Activated B cell treated with CpG ODN at 0.5 μM for 24 hours (primary cell): ENCODE data around the gene ACTRT2. TPM values are rescaled to one million over a fixed set of nuclear protein-coding genes. Genes with fewer than 3 reads are reported as not detected.

Experiments used
- ATAC-seq: fragments of 200-7000 bp; cut with Tn5 transposase; one replicate; pipeline ENCODE4 v1.10.0; 2021; ENCODE audit warnings: low read depth, mild to moderate bottlenecking, moderate library complexity
- CTCF ChIA-PET: fragments of 350-600 bp; sonication (Branson Sonifier 250); formaldehyde crosslinking; loops from one replicate; lab custom pipeline; 2021; ENCODE audit warnings: antibody characterized with exemption; lab: Charles Lee
- POLR2A ChIA-PET: fragments of 350-600 bp; sonication (Branson Sonifier 250); formaldehyde crosslinking; loops from one replicate; lab custom pipeline; 2021; ENCODE audit warnings: antibody characterized with exemption; lab: Charles Lee
- DNase-seq: peaks from one replicate; pipeline ENCODE4 v3.0.0; 2022
- H3K27ac Mint-ChIP-seq: one replicate; pipeline ENCODE4 v1.8.0; 2020; ENCODE audit warnings: mixed read lengths
- H3K27me3 Mint-ChIP-seq: one replicate; pipeline ENCODE4 v1.8.0; 2021; ENCODE audit warnings: mixed read lengths
- H3K36me3 Mint-ChIP-seq: one replicate; pipeline ENCODE4 v1.8.0; 2021; ENCODE audit warnings: low read depth, mixed read lengths
- H3K4me1 Mint-ChIP-seq: one replicate; pipeline ENCODE4 v1.8.0; 2021; ENCODE audit warnings: mixed read lengths
- H3K4me3 Mint-ChIP-seq: one replicate; pipeline ENCODE4 v1.8.0; 2020; ENCODE audit warnings: mild to moderate bottlenecking, mixed read lengths
- H3K9me3 Mint-ChIP-seq: one replicate; pipeline ENCODE4 v1.8.0; 2020; ENCODE audit warnings: mixed read lengths
- intact Hi-C: fragments of 100-400 bp; cut with micrococcal nuclease; formaldehyde crosslinking; loops from one replicate; pipeline ENCODE4 v1.15.1; 2024
- total RNA-seq: library from RNA; stranded (reverse); gene quantifications from 2 replicates; pipeline ENCODE4 v1.2.3, GENCODE V29; 2022
- TF ChIP-seq, protein P1 (sequence below): fragments of 200-600 bp; IDR thresholded peaks from one replicate; pipeline ENCODE4 v1.8.0; 2022; ENCODE audit warnings: antibody characterized with exemption, mild to moderate bottlenecking

The ACTRT2 gene
- total RNA-seq, 1 donor from 2014 or later: not detected

DNA sequence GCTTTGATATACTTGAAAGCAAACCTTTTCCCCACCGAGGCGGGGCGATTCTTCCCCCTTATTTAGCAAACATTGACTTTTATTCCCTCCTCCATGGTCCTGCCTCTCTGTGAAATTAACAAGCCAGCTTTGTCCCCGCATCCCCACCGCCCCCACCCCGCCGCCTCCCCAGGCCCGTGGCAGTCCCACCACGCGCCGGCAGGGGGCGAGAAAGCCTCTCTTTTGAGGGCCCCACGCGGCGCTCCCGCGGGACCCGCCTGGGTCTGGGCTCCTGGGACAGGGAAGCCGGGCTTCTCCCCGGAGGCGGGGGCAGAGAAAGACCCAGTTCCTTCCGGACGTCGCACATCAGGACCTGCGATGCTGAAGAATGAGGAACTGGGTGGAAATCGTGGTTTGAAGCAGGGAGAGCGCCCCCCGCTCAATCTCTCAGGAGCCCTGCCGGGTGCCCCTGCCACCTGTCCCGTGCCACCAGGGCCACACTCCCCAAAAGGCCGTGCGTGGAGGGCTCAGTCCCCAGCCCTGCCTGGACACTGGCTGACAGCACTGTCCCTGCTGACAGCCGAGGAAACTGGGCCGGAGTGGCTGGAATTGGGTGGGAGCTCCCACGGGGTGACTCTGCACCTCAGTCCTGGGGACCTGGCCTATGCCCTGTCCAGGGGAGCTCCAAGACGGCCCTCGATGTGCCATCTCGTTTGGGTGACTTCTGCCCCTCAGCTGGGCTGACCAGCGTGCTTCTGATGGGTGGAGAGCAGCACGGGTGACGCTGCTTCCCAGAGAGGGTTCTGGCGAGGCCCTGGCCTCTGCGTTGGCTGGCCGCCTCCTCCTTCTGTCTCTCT lies 8.6 kb upstream of the ACTRT2 start:
- ATAC-seq: peak; percentile 45

DNA sequence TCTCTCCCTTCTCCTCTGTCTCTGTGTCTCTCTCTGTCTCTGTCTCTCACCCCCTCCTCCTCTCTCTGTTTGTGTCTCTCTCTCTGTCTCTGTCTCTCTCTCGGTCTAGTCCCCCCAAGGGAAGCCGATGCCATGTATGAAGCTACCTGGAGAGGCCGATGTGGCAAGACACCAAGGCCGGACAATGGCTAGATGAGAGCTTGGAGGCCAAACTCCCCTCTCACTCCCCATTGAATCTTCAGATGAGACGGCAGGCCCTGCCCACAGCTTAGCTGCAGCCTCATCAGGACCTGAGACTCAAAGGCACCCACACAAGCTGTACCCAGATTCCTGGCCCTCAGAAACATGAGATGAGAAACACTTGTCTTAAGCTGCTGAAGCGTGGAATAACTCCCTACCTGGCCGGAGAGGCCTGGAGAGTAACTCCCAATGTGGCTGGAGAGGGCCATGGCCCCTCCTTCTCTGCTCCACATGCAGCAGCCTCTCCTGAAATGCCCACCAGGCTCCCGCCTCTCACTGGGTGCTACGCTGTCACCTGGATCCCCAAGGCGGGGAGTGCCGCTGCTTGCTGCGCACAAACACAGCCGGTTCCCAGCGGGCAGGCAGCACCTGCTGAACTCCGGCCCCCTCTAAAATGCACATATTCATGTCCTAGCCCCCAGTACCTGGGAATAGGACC lies 7.8 kb upstream of the ACTRT2 start:
- intact Hi-C loops: no loop called here
- ChIA-PET POLR2A (no interaction called here), CTCF (no interaction called here)
- Mint-ChIP-seq H3K27me3 (peaks cover 3% of the 10 kb centered on the region), H3K4me3 (no peak overlapping the region), H3K4me1 (peaks cover 7% of the 10 kb centered on the region), H3K27ac (no peak overlapping the region), H3K36me3 (no peaks in the 10 kb centered on the region), H3K9me3 (no peaks in the 10 kb centered on the region)
- TF ChIP-seq, protein P1, sequence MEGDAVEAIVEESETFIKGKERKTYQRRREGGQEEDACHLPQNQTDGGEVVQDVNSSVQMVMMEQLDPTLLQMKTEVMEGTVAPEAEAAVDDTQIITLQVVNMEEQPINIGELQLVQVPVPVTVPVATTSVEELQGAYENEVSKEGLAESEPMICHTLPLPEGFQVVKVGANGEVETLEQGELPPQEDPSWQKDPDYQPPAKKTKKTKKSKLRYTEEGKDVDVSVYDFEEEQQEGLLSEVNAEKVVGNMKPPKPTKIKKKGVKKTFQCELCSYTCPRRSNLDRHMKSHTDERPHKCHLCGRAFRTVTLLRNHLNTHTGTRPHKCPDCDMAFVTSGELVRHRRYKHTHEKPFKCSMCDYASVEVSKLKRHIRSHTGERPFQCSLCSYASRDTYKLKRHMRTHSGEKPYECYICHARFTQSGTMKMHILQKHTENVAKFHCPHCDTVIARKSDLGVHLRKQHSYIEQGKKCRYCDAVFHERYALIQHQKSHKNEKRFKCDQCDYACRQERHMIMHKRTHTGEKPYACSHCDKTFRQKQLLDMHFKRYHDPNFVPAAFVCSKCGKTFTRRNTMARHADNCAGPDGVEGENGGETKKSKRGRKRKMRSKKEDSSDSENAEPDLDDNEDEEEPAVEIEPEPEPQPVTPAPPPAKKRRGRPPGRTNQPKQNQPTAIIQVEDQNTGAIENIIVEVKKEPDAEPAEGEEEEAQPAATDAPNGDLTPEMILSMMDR: no peak
- ATAC-seq: no peak
- DNase-seq: no peak

More for the DNA sequence above, 8.6 kb upstream of the ACTRT2 start:
- no peak overlapping the region for H3K27ac Mint-ChIP-seq
- H3K4me3 Mint-ChIP-seq: no peak overlapping the region
- DNase-seq: peak; percentile 56
- intact Hi-C loops: no loop called here
- ChIA-PET CTCF (no interaction called here), POLR2A (no interaction called here)
- peaks cover 4% of the 10 kb centered on the region for H3K9me3 Mint-ChIP-seq
- H3K27me3 Mint-ChIP-seq: peaks cover 3% of the 10 kb centered on the region
- H3K4me1 Mint-ChIP-seq: peaks cover 7% of the 10 kb centered on the region
- TF ChIP-seq, protein P1: no peak
- no peaks in the 10 kb centered on the region for H3K36me3 Mint-ChIP-seq

DNA sequence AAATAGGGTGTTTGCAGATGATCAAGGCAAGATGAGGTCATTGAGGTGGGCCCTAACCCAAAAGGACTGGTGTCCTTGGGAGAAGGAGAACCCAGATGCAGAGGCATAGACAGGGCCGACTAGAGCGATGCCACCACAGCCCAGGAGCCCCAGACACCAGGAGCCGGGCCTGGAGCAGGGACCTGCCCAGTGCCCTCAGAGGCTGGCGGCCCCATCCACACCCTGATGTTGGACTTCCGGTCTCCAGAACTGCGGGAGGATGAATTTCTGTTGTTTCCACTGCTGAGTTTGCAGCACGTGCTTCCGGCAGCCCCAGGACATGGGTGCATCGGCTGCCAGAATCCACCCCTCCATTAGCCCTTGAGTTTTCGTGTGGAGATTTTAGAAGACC lies 7.2 kb upstream of the ACTRT2 start:
- no peak for DNase-seq
- intact Hi-C loops: no loop called here
- Mint-ChIP-seq H3K4me3 (no peak overlapping the region), H3K9me3 (no peaks in the 10 kb centered on the region), H3K4me1 (peaks cover 7% of the 10 kb centered on the region), H3K27ac (no peak overlapping the region), H3K36me3 (no peaks in the 10 kb centered on the region), H3K27me3 (peaks cover 3% of the 10 kb centered on the region)
- ChIA-PET POLR2A (no interaction called here), CTCF (no interaction called here)
- ATAC-seq: no peak
- TF ChIP-seq, protein P1: no peak

DNA sequence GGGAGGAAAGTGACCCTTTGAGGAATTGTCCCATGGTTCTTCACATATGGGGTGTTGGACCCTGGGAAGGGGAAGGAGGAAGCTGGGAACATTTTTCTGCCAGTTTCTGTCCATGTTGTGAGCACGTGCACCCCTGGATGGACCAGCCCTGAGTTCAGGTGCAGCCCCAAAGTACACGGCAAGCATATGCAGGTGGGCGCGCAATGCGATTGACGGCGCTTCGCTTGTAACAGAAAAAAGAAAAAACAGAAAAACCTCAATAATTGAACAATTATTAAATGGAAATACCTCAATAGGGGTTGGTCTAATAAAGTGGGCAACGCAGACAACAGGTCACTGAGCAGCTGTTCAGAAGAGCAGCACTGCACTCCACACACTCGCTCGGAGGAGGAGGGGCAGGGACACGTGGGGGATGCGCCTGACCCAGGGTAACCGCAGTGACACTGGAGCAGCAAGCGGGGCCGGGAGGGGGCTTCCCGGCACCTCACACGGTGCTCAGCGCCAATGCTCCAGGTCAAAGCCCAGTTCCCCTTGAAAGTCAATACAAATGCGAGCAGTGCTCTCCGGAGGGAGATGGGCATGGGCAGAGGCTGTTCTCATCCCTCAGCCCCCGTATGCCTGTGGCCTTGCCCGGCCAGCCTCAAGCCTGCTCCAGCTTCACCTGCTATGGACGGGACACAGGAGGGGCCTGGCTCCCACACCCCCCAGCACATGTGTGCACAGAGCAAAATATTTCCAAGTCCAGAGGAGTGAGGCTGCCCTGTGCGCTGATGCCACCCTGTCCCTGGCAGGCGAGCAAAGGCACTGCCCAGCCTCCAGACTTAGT lies 6.6 kb upstream of the ACTRT2 start:
- Mint-ChIP-seq H3K4me1 (peaks cover 7% of the 10 kb centered on the region), H3K27ac (no peak overlapping the region), H3K36me3 (no peaks in the 10 kb centered on the region), H3K4me3 (no peak overlapping the region), H3K9me3 (no peaks in the 10 kb centered on the region), H3K27me3 (peaks cover 3% of the 10 kb centered on the region)
- ATAC-seq: no peak
- TF ChIP-seq, protein P1: no peak
- no peak for DNase-seq
- intact Hi-C loops: no loop called here
- CTCF ChIA-PET: no interaction called here
- POLR2A ChIA-PET: no interaction called here

DNA sequence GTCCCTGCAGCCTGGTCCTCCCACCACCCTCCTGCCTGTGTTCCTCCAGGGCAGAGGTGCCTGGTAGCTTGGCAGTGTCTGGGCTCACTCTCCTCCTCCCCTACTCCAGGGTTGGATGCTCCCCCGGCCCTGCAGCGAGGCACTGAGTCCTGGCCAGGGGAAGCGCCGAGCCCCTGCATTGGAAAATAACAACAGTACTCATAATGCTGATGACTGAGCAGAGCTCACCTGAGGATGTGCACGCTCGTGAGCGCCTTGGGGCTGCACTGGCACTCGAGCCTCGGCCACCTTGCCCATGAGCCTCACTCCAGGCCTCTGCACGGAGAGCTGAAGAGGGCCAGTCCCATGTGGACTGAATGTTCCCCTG lies 6.0 kb upstream of the ACTRT2 start:
- no peak overlapping the region for H3K27ac Mint-ChIP-seq
- POLR2A ChIA-PET: no interaction called here
- H3K4me3 Mint-ChIP-seq: no peak overlapping the region
- peaks cover 3% of the 10 kb centered on the region for H3K27me3 Mint-ChIP-seq
- CTCF ChIA-PET: no interaction called here
- ATAC-seq (no peak), DNase-seq (no peak)
- H3K36me3 Mint-ChIP-seq: no peaks in the 10 kb centered on the region
- intact Hi-C loops: no loop called here
- H3K4me1 Mint-ChIP-seq: peaks cover 7% of the 10 kb centered on the region
- TF ChIP-seq, protein P1: no peak
- no peaks in the 10 kb centered on the region for H3K9me3 Mint-ChIP-seq
